ENCODE results near the gene OCEL1. TPM values are rescaled to one million over a fixed set of nuclear protein-coding genes. Genes with fewer than 3 reads are reported as not detected.
A peak's percentile ranks its signal among the peaks of the same experiment; 100 is the strongest.

The OCEL1 gene
- total RNA-seq, 2 donors from 2014 or later = 5.9 to 8.2 TPM

DNA sequence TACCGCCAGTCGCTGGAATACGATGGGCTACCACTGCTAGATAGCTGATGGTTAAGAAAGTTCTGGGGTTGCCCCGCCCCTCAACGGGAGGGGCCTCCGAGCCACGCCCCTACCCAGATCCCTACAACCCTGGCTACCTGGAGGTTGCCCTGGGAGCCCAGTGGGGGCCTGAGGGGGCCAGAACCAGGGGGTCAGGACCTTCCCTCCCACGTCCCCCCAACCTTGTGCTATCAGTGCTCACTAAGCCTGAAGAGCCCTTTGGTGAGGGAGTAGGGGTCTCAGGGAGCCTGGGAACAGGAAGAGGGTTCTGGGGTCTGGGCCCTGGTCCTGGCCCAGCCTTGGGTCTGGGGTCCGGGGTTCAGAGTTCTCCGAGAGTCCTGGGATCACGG, 8.9 kb downstream of the OCEL1 start:
- TF ChIP-seq, protein P1, sequence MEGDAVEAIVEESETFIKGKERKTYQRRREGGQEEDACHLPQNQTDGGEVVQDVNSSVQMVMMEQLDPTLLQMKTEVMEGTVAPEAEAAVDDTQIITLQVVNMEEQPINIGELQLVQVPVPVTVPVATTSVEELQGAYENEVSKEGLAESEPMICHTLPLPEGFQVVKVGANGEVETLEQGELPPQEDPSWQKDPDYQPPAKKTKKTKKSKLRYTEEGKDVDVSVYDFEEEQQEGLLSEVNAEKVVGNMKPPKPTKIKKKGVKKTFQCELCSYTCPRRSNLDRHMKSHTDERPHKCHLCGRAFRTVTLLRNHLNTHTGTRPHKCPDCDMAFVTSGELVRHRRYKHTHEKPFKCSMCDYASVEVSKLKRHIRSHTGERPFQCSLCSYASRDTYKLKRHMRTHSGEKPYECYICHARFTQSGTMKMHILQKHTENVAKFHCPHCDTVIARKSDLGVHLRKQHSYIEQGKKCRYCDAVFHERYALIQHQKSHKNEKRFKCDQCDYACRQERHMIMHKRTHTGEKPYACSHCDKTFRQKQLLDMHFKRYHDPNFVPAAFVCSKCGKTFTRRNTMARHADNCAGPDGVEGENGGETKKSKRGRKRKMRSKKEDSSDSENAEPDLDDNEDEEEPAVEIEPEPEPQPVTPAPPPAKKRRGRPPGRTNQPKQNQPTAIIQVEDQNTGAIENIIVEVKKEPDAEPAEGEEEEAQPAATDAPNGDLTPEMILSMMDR (IDR thresholded peaks at IDR 0.05) = no peak
- H3K9me3 ChIP-seq = no peaks in the 10 kb centered on the region
- H3K36me3 ChIP-seq = peaks cover 33% of the 10 kb centered on the region
- H3K4me3 ChIP-seq = peak overlapping the region; percentile 31 to 59
- DNase-seq (ENCODE audit: low spot score) = peak; percentile 74
- H3K27ac ChIP-seq = peak overlapping the region; percentile 67 to 69
- H3K27me3 ChIP-seq = no peaks in the 10 kb centered on the region
- H3K4me1 ChIP-seq = peaks cover 0 to 27% of the 10 kb centered on the region in 2 donors

DNA sequence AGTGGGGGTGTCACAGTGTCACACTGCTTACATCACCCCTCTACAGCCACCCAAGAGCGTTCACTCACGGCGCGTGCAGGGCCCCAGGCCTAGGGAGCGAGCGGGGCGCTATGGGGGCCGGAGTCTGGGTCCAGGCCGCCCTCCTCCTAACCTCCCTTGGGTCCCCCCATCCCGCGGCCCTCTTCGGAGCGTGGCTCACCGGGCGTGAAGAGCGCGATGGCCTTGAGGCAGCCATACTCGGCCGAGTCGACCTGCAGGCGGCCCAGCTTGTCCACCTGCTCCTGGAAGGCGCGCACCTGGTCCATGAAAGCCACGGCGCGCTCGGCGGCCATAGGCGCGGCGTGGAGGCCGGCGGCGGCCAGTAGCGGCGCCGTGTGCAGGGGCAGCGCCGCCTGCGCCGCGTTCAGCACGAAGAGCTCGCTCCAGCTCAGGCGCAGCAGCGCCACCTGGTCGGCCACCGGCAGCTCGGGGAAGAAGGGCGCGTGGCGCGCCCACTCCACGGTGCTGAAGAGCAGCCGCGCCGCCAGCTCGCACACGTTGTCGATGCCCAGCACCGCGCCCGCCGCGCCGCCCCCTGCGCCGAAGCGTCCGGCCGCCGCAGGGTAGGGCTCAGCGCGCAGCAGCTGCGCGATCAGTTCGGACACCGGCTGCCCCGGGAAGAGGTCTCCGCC, 9.4 kb downstream of the OCEL1 start:
- TF ChIP-seq, protein P1 (IDR thresholded peaks at IDR 0.05) = peak; percentile 51 to 84
- H3K36me3 ChIP-seq = peaks cover 33% of the 10 kb centered on the region
- H3K4me3 ChIP-seq = peak overlapping the region; percentile 31 to 59
- H3K27me3 ChIP-seq = no peaks in the 10 kb centered on the region
- no peaks in the 10 kb centered on the region for H3K9me3 ChIP-seq
- H3K4me1 ChIP-seq = peaks cover 0 to 27% of the 10 kb centered on the region in 2 donors
- H3K27ac ChIP-seq = peak overlapping the region; percentile 67 to 69
- no peak for DNase-seq (ENCODE audit: low spot score)

DNA sequence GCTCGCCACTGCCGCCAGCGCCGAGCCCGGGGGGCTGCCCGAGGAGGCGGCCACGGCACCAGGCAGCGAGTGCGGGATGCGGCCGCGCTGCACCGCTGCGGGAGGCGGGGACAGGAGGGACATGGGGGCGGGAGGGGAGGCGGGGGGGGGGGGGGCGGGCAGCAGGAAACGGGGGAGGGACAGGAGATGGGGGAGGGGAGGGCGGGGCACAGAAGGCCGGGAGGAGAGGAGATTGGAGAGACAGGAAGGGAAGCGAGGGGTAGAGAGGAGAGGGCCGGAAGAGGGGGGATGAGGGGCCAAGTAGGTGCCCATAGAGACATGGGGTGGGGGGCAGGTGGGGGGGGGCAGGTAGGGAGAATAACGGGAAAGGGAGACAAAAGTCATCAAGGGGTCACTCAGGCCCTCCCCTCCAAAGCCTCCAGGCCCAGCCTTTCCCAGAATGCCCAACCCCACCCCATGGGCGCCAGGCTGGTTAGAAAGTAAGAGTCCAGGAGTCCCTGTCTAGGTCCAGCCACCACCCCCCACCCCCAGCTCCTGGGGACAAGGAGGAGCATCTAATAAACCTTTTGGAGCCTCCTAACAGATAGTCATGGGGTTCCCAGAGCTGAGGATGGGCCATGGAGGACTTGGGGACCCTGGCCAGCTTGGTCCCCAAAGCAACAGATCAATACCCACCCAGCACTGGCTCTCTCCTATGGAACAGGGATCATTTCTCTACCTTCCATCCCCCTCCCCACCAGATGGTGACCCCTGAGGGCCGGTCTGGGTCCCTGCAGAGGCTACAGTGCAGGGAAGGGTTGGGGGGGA, 10.1 kb downstream of the OCEL1 start:
- Histone ChIP-seq H3K36me3 (peaks cover 33% of the 10 kb centered on the region), H3K27ac (peak overlapping the region; percentile 67 to 69)

DNA sequence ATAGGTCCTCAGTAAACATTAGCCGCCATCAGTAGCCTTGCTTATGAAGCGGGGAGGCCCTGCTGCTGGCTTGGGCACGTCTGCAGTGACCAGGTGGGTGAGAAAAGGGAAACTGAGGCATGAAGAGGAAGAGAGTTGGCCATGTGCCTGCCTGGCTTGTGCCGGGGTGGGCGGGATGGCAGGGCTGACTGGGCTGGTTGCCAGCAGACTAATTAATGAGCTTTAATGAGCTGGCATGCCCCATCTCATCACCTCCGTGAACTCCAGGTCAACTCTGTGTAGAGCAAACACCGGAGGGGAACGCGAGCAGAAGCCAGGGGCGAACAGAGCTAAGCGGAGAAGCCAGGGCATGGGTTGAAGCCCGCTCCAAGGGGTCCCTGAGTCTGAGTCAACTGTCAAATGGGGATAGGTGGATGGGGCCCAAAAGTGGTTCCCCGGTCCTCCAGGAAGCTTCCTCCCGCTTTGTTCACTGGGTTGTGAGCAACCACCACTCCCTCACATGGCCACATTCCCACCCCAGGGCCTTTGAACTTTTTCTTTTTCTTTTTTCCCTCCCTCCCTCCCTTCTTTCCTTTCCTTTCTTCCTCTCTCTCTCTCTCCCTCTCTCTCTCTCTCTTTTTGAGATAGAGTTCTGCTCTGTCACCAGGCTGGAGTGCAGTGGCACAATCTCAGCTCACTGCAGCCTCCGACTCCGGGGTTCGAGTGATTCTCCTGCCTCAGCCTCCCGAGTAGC, 11.0 kb downstream of the OCEL1 start:
- no peak for DNase-seq (ENCODE audit: low spot score)
- H3K4me1 ChIP-seq = peaks cover 0 to 36% of the 10 kb centered on the region in 2 donors
- peak overlapping the region in 1 of 2 donors; percentile 16 for H3K27ac ChIP-seq
- H3K9me3 ChIP-seq = no peaks in the 10 kb centered on the region
- H3K4me3 ChIP-seq = no peak overlapping the region
- no peaks in the 10 kb centered on the region for H3K27me3 ChIP-seq
- peaks cover 25% of the 10 kb centered on the region for H3K36me3 ChIP-seq
- TF ChIP-seq, protein P1 (IDR thresholded peaks at IDR 0.05) = no peak

More for the DNA sequence above, 10.1 kb downstream of the OCEL1 start:
- Histone ChIP-seq H3K9me3 (no peaks in the 10 kb centered on the region), H3K4me3 (peak overlapping the region; percentile 31 to 59), H3K27me3 (no peaks in the 10 kb centered on the region), H3K4me1 (peaks cover 0 to 28% of the 10 kb centered on the region in 2 donors)
- TF ChIP-seq, protein P1 (IDR thresholded peaks at IDR 0.05) = no peak
- no peak for DNase-seq (ENCODE audit: low spot score)

DNA sequence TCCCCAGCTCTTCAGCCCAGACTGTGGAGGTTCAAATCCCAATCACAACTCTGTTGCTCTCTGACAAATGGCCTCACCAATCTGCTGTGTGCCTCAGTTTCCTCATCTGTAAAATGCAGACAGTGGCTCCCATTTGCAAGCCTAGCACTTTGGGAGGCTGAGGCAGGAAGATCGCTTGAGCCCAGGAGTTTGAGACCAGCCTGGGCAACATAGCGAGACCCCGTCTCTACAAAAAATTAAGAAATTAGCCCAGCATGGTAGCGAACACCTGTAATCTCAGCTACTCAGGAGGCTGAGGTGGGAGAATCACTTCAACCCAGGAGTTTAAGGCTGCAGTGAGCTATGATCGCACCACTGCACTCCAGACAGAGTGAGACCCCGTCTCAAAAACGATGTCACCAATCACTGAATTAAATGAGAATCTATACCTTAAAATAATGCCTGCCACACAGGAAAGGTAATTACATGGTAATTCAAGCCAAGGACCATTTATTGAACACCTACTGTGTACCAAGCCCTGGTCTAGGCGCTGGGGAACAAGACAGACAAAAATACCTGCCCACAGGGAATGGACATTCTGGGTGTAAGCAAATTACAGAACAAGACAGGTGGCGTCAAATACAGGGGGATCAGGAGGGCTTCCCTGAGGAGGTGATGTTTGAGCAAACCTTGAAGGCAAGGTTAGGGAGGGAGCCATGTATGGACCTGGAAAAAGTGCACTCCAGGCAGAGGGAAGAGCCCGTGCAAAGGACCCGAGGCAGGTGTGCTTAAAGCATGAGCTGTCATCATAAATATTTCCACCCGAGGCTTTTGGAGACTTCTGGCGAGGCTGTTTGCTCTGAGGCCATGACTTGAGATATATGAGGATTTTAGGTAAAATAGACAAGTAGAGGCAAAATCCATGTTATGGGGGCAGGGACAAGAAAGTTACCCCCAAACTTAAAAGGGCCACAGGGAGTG, 12.0 kb downstream of the OCEL1 start:
- TF ChIP-seq, protein P1 (IDR thresholded peaks at IDR 0.05) = no peak
- no peak for DNase-seq (ENCODE audit: low spot score)
- Histone ChIP-seq H3K9me3 (no peaks in the 10 kb centered on the region), H3K27me3 (no peaks in the 10 kb centered on the region), H3K36me3 (peaks cover 14% of the 10 kb centered on the region), H3K4me3 (no peak overlapping the region), H3K27ac (no peak overlapping the region), H3K4me1 (peaks cover 0 to 46% of the 10 kb centered on the region in 2 donors)

Measured in right atrium auricular region (tissue), 2 donors.